Neural progenitor cell (in vitro differentiated cells): ENCODE data around the gene OPA1. TPM values are rescaled to one million over a fixed set of nuclear protein-coding genes. Genes with fewer than 3 reads are reported as not detected.
A peak's percentile ranks its signal among the peaks of the same experiment; 100 is the strongest.

Experiments
- DNase-seq: peaks from one replicate; pipeline ENCODE4 v3.0.0-alpha.2; 2016; ENCODE audit warnings: low spot score
- H2AFZ ChIP-seq: fragments of 200-600 bp; sonication (generic); replicated peaks from 2 replicates; pipeline ENCODE4 v1.6.1; 2016; ENCODE audit warnings: antibody characterized with exemption
- H3F3A ChIP-seq: fragments of 200-600 bp; sonication (generic); 2 replicates; pipeline ENCODE4 v1.6.1; 2016; ENCODE audit warnings: antibody characterized with exemption, low read depth
- H3K27ac ChIP-seq: fragments of 200-600 bp; sonication (generic); 2 replicates; pipeline ENCODE4 v1.5.1; 2016; ENCODE audit warnings: mild to moderate bottlenecking
- H3K27me3 ChIP-seq: fragments of 200-600 bp; sonication (generic); 2 replicates; pipeline ENCODE4 v1.6.1; 2016; ENCODE audit warnings: mild to moderate bottlenecking, moderate library complexity
- H3K36me3 ChIP-seq: fragments of 200-600 bp; sonication (generic); 2 replicates; pipeline ENCODE4 v1.5.1; 2016
- H3K4me1 ChIP-seq: fragments of 200-600 bp; sonication (generic); 2 replicates; pipeline ENCODE4 v1.6.1; 2016; ENCODE audit warnings: mixed run types
- H3K4me2 ChIP-seq: fragments of 200-600 bp; sonication (generic); 2 replicates; pipeline ENCODE4 v1.6.1; 2016
- H3K4me3 ChIP-seq: fragments of 200-600 bp; sonication (generic); 2 replicates; pipeline ENCODE4 v1.5.1; 2016
- H3K79me2 ChIP-seq: fragments of 200-600 bp; sonication (generic); 2 replicates; pipeline ENCODE4 v1.6.1; 2016; ENCODE audit warnings: low read depth
- H3K9ac ChIP-seq: fragments of 200-600 bp; sonication (generic); 2 replicates; pipeline ENCODE4 v1.6.1; 2016
- H3K9me3 ChIP-seq: fragments of 200-600 bp; sonication (generic); 2 replicates; pipeline ENCODE4 v1.5.1; 2016; ENCODE audit warnings: low read depth
- H4K20me1 ChIP-seq: fragments of 200-600 bp; sonication (generic); 2 replicates; pipeline ENCODE4 v1.6.1; 2016; ENCODE audit warnings: low read depth
- H3K27ac Mint-ChIP-seq: 3 replicates; pipeline ENCODE4 v1.8.0; 2021; ENCODE audit warnings: mixed read lengths
- H3K27me3 Mint-ChIP-seq: 2 replicates; pipeline ENCODE4 v1.8.0; 2022; ENCODE audit warnings: low read depth, mild to moderate bottlenecking, inconsistent platforms, moderate library complexity, mixed read lengths; ENCODE audit not compliant: insufficient read depth
- H3K36me3 Mint-ChIP-seq: 3 replicates; pipeline ENCODE4 v1.8.0; 2021; ENCODE audit warnings: mixed read lengths
- H3K4me1 Mint-ChIP-seq: 3 replicates; pipeline ENCODE4 v1.8.0; 2021; ENCODE audit warnings: mixed read lengths
- H3K4me3 Mint-ChIP-seq: 3 replicates; pipeline ENCODE4 v1.8.0; 2021; ENCODE audit warnings: mild to moderate bottlenecking, moderate library complexity, mixed read lengths
- H3K9me3 Mint-ChIP-seq: 3 replicates; pipeline ENCODE4 v1.8.0; 2020; ENCODE audit warnings: mixed read lengths
- EZH2 ChIP-seq: fragments of 200-600 bp; sonication (generic); IDR thresholded peaks from 2 replicates; pipeline ENCODE4 v1.6.1; 2017; ENCODE audit warnings: antibody characterized with exemption, mild to moderate bottlenecking, moderate library complexity
- EZH2phosphoT487 ChIP-seq: fragments of 200-600 bp; sonication (generic); IDR thresholded peaks from 2 replicates; pipeline ENCODE4 v1.6.1; 2017; ENCODE audit warnings: antibody characterized with exemption
- total RNA-seq: library from RNA; depleted of rRNA; stranded (reverse); fragments of >200 nt; gene quantifications from 2 replicates; pipeline ENCODE4 v1.2.3, GENCODE V29; 2015; ENCODE audit warnings: low replicate concordance
- TF ChIP-seq, protein P1 (sequence below): fragments of 200-600 bp; sonication (generic); IDR thresholded peaks from 2 replicates; pipeline ENCODE4 v1.5.1; 2017; ENCODE audit warnings: antibody characterized with exemption, mild to moderate bottlenecking

Gene OPA1
- total RNA-seq, 1 donor from 2014 or later = 125 TPM

DNA sequence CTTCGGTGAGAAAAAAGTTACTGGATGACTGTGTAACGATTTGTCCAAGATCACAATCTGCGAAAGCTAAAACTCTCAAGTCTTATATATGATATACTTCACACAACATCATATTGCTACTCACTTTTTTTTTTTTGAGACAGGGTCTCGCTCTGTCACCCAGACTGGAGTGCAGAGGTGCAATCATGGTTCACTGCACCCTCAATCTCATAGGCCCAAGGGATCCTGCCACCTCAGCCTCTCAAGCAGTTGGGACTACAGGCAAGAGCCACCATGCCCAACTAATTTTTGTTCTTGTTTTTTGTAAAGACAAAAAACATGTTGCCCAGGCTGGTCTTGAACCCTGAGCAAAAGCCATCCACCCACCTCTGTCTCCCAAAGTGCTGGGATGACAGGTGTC lies 32.9 kb upstream of the OPA1 start:
- DNase-seq = no peak
- no peaks in the 10 kb centered on the region for H3K9me3 Mint-ChIP-seq
- Histone ChIP-seq H3K4me3 (no peak overlapping the region), H3K27ac (no peak overlapping the region), H3K4me1 (peaks cover 2% of the 10 kb centered on the region), H4K20me1 (no peaks in the 10 kb centered on the region), H3K27me3 (no peaks in the 10 kb centered on the region), H3K36me3 (no peaks in the 10 kb centered on the region), H2AFZ (no peak overlapping the region), H3K79me2 (no peaks in the 10 kb centered on the region), H3K9ac (no peak overlapping the region), H3K4me2 (no peak overlapping the region), H3F3A (no peaks in the 10 kb centered on the region), H3K9me3 (no peaks in the 10 kb centered on the region)
- peaks cover 2% of the 10 kb centered on the region for H3K27me3 Mint-ChIP-seq
- H3K27ac Mint-ChIP-seq = no peak overlapping the region
- no peaks in the 10 kb centered on the region for H3K4me1 Mint-ChIP-seq
- H3K4me3 Mint-ChIP-seq = no peak overlapping the region
- no peaks in the 10 kb centered on the region for H3K36me3 Mint-ChIP-seq
- TF ChIP-seq, protein P1, sequence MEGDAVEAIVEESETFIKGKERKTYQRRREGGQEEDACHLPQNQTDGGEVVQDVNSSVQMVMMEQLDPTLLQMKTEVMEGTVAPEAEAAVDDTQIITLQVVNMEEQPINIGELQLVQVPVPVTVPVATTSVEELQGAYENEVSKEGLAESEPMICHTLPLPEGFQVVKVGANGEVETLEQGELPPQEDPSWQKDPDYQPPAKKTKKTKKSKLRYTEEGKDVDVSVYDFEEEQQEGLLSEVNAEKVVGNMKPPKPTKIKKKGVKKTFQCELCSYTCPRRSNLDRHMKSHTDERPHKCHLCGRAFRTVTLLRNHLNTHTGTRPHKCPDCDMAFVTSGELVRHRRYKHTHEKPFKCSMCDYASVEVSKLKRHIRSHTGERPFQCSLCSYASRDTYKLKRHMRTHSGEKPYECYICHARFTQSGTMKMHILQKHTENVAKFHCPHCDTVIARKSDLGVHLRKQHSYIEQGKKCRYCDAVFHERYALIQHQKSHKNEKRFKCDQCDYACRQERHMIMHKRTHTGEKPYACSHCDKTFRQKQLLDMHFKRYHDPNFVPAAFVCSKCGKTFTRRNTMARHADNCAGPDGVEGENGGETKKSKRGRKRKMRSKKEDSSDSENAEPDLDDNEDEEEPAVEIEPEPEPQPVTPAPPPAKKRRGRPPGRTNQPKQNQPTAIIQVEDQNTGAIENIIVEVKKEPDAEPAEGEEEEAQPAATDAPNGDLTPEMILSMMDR = no peak
- TF ChIP-seq EZH2phosphoT487 (no peak), EZH2 (no peak)

DNA sequence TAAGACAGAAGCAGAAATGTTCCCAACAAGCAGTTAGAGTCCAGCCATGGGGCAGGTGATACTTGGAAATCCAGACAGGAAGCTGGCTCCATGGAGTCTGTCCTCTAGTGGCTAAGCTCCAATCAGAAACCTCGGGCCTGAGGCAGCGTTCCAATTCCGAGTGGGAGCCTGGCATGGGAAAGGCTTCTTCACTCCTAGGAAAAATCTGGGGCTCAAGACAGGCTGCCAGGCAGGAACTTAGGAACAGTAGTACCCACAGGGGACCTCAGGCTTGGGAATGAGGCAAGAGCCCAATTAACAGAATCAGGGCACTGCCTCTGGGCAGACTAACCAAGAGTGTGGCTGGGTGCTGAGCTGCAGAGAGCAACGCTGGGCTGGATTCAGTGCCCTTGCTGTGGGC lies 32.1 kb upstream of the OPA1 start:
- H3K9ac ChIP-seq = no peak overlapping the region
- H3K4me2 ChIP-seq = no peak overlapping the region
- H3K27me3 Mint-ChIP-seq = peaks cover 2% of the 10 kb centered on the region
- no peaks in the 10 kb centered on the region for H3K4me1 ChIP-seq
- H3K36me3 ChIP-seq = no peaks in the 10 kb centered on the region
- no peak for DNase-seq
- H3K4me3 ChIP-seq = no peak overlapping the region
- H3K27ac Mint-ChIP-seq = no peak overlapping the region
- H3K27me3 ChIP-seq = no peaks in the 10 kb centered on the region
- no peak overlapping the region for H3K27ac ChIP-seq
- H3K9me3 Mint-ChIP-seq = no peaks in the 10 kb centered on the region
- no peaks in the 10 kb centered on the region for H3K36me3 Mint-ChIP-seq
- H3K4me3 Mint-ChIP-seq = no peak overlapping the region
- no peak for TF ChIP-seq EZH2phosphoT487
- TF ChIP-seq EZH2 = no peak
- TF ChIP-seq, protein P1 = no peak
- H3K79me2 ChIP-seq = no peaks in the 10 kb centered on the region
- no peaks in the 10 kb centered on the region for H3K9me3 ChIP-seq
- no peaks in the 10 kb centered on the region for H3K4me1 Mint-ChIP-seq
- no peaks in the 10 kb centered on the region for H3F3A ChIP-seq
- H4K20me1 ChIP-seq = no peaks in the 10 kb centered on the region
- peak overlapping the region; percentile 12 for H2AFZ ChIP-seq

DNA sequence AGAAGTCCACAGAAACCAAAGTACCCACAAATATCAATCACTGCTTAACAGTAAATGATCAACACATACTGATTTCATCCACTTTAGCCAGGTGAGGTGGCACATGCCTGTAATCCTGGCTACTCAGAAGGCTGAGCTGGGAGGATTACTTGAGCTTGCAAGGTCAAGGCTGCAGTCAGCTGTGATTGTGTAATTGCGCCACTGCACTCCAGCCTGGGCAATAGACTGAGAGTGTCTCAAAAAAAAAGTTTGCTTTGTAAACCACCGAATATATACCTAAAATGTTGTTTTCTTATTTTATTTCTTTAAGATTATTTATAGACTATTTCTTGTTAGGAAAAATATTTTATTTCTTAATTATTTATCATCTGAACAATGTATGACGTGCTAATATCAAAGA lies 29.6 kb upstream of the OPA1 start:
- no peaks in the 10 kb centered on the region for H3K4me1 Mint-ChIP-seq
- H2AFZ ChIP-seq = no peak overlapping the region
- H3K9me3 Mint-ChIP-seq = no peaks in the 10 kb centered on the region

DNA sequence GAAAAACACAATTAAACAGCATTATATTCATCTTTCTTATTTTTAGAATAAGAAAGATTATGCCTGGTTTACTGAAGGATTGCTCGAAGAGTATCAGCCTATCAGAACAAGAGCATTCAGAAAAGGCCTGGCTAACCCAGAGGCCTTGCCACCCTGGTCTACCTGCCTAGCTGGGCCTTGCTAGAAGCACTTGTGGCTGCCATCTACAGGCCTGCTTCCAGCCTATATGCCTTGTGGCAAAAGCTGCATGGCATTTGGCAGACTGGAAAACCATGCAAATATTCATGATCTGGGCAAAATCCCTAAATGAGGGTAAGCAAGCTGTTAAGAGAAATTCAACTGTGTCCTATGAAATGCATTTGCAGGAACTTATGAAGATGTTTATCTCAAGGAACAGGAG lies 29.0 kb upstream of the OPA1 start:
- Mint-ChIP-seq H3K9me3 (no peaks in the 10 kb centered on the region), H3K36me3 (no peaks in the 10 kb centered on the region), H3K27ac (no peak overlapping the region), H3K4me3 (no peak overlapping the region), H3K4me1 (no peaks in the 10 kb centered on the region), H3K27me3 (peaks cover 2% of the 10 kb centered on the region)
- H3F3A ChIP-seq = no peaks in the 10 kb centered on the region
- H3K4me1 ChIP-seq = no peaks in the 10 kb centered on the region
- no peak overlapping the region for H3K27ac ChIP-seq
- H3K27me3 ChIP-seq = no peaks in the 10 kb centered on the region
- H3K4me2 ChIP-seq = no peak overlapping the region
- no peak overlapping the region for H3K4me3 ChIP-seq
- no peaks in the 10 kb centered on the region for H3K79me2 ChIP-seq
- H3K9ac ChIP-seq = no peak overlapping the region
- TF ChIP-seq EZH2 (no peak), EZH2phosphoT487 (no peak)
- TF ChIP-seq, protein P1 = peak; percentile 39
- H2AFZ ChIP-seq = no peak overlapping the region
- H3K36me3 ChIP-seq = no peaks in the 10 kb centered on the region
- H3K9me3 ChIP-seq = no peaks in the 10 kb centered on the region
- DNase-seq = peak; percentile 50
- no peaks in the 10 kb centered on the region for H4K20me1 ChIP-seq

More for the DNA sequence above, 29.6 kb upstream of the OPA1 start:
- DNase-seq = no peak
- no peaks in the 10 kb centered on the region for H3K9me3 ChIP-seq
- H3K36me3 Mint-ChIP-seq = no peaks in the 10 kb centered on the region
- no peaks in the 10 kb centered on the region for H4K20me1 ChIP-seq
- H3K36me3 ChIP-seq = no peaks in the 10 kb centered on the region
- no peak overlapping the region for H3K4me2 ChIP-seq
- H3K27ac ChIP-seq = no peak overlapping the region
- H3F3A ChIP-seq = no peaks in the 10 kb centered on the region
- H3K27me3 Mint-ChIP-seq = peaks cover 2% of the 10 kb centered on the region
- no peaks in the 10 kb centered on the region for H3K4me1 ChIP-seq
- H3K27me3 ChIP-seq = no peaks in the 10 kb centered on the region
- H3K79me2 ChIP-seq = no peaks in the 10 kb centered on the region
- no peak overlapping the region for H3K4me3 ChIP-seq
- H3K9ac ChIP-seq = no peak overlapping the region
- no peak overlapping the region for H3K4me3 Mint-ChIP-seq
- no peak for TF ChIP-seq EZH2phosphoT487
- no peak overlapping the region for H3K27ac Mint-ChIP-seq
